GM23338 (cell line): Measurements from ENCODE around the gene STOX2. TPM values are rescaled to one million over a fixed set of nuclear protein-coding genes. Genes with fewer than 3 reads are reported as not detected.

ENCODE experiments used
- ATAC-seq: fragments of 200-7000 bp; cut with Tn5 transposase; 3 replicates; pipeline ENCODE4 v1.9.1; 2020
- DNase-seq: peaks from one replicate; pipeline ENCODE4 v3.0.0-alpha.2; 2015; ENCODE audit warnings: low spot score
- H2AFZ ChIP-seq: fragments of 200-600 bp; sonication (generic); 2 replicates; pipeline ENCODE4 v1.8.0; 2016; ENCODE audit warnings: antibody characterized with exemption, mild to moderate bottlenecking, moderate library complexity
- H3F3A ChIP-seq: fragments of 200-600 bp; sonication (generic); replicated peaks from 2 replicates; pipeline ENCODE4 v1.8.0; 2017; ENCODE audit warnings: antibody characterized with exemption, mixed run types, low read depth
- H3K27ac ChIP-seq: fragments of 200-600 bp; sonication (generic); 2 replicates; pipeline ENCODE4 v1.6.1; 2016; ENCODE audit warnings: low read depth
- H3K27me3 ChIP-seq: fragments of 200-600 bp; sonication (generic); 2 replicates; pipeline ENCODE4 v1.8.0; 2016; ENCODE audit warnings: mild to moderate bottlenecking, mixed run types, moderate library complexity; ENCODE audit not compliant: insufficient read depth
- H3K36me3 ChIP-seq: fragments of 200-600 bp; sonication (generic); 2 replicates; pipeline ENCODE4 v1.8.0; 2016; ENCODE audit warnings: mild to moderate bottlenecking; ENCODE audit not compliant: insufficient read depth
- H3K4me1 ChIP-seq: fragments of 200-600 bp; sonication (generic); 2 replicates; pipeline ENCODE4 v1.8.0; 2016; ENCODE audit warnings: mild to moderate bottlenecking, moderate library complexity; ENCODE audit not compliant: insufficient read depth
- H3K4me2 ChIP-seq: fragments of 200-600 bp; sonication (generic); 2 replicates; pipeline ENCODE4 v1.7.1; 2017; ENCODE audit warnings: mixed run types
- H3K4me3 ChIP-seq: fragments of 200-600 bp; sonication (generic); 2 replicates; pipeline ENCODE4 v1.6.1; 2016; ENCODE audit warnings: mixed run types
- H3K79me2 ChIP-seq: fragments of 200-600 bp; sonication (generic); replicated peaks from 2 replicates; pipeline ENCODE4 v1.8.0; 2017; ENCODE audit warnings: mild to moderate bottlenecking; ENCODE audit not compliant: insufficient read depth
- H3K9me2 ChIP-seq: fragments of 200-600 bp; sonication (generic); 2 replicates; pipeline ENCODE4 v1.8.0; 2017; ENCODE audit not compliant: insufficient read depth
- H4K20me1 ChIP-seq: fragments of 200-600 bp; sonication (generic); replicated peaks from 2 replicates; pipeline ENCODE4 v1.8.0; 2017; ENCODE audit warnings: mild to moderate bottlenecking; ENCODE audit not compliant: insufficient read depth
- H3K27ac Mint-ChIP-seq: 2 replicates; pipeline ENCODE4 v1.8.0; 2020; ENCODE audit warnings: inconsistent platforms, mild to moderate bottlenecking, moderate library complexity, mixed read lengths
- H3K27me3 Mint-ChIP-seq: 3 replicates; pipeline ENCODE4 v1.8.0; 2022; ENCODE audit warnings: low read depth, mild to moderate bottlenecking, moderate library complexity, mixed read lengths, inconsistent platforms; ENCODE audit not compliant: insufficient read depth, poor library complexity
- H3K36me3 Mint-ChIP-seq: 3 replicates; pipeline ENCODE4 v1.8.0; 2021; ENCODE audit warnings: low read depth, mild to moderate bottlenecking, inconsistent platforms, moderate library complexity, mixed read lengths
- H3K4me1 Mint-ChIP-seq: 3 replicates; pipeline ENCODE4 v1.8.0; 2020; ENCODE audit warnings: mild to moderate bottlenecking, inconsistent platforms, mixed read lengths
- H3K4me3 Mint-ChIP-seq: 3 replicates; pipeline ENCODE4 v1.8.0; 2021; ENCODE audit warnings: moderate library complexity, mild to moderate bottlenecking, inconsistent platforms, mixed read lengths
- H3K9me3 Mint-ChIP-seq: 3 replicates; pipeline ENCODE4 v1.8.0; 2020; ENCODE audit warnings: moderate library complexity, mild to moderate bottlenecking, inconsistent platforms, mixed read lengths
- CREB1 ChIP-seq: fragments of 250-450 bp; sonication (Bioruptor Pico); IDR thresholded peaks from 2 replicates; pipeline ENCODE4 v1.5.0; 2020; ENCODE audit warnings: low read depth, mild to moderate bottlenecking, moderate library complexity
- EZH2 ChIP-seq: fragments of 200-600 bp; sonication (generic); IDR thresholded peaks from one replicate; pipeline ENCODE4 v1.8.0; 2017; ENCODE audit warnings: antibody characterized with exemption, mild to moderate bottlenecking, low read depth; ENCODE audit not compliant: unreplicated experiment
- EZH2phosphoT487 ChIP-seq: fragments of 200-600 bp; sonication (generic); IDR thresholded peaks from one replicate; pipeline ENCODE4 v1.8.1; 2018; ENCODE audit warnings: antibody characterized with exemption; ENCODE audit not compliant: unreplicated experiment
- JUNB ChIP-seq: IDR thresholded peaks from one replicate; pipeline ENCODE4 v1.6.1; 2016; ENCODE audit warnings: antibody characterized with exemption; ENCODE audit not compliant: unreplicated experiment
- NANOG ChIP-seq: IDR thresholded peaks from 2 replicates; pipeline ENCODE4 v1.6.1; 2016; ENCODE audit warnings: antibody characterized with exemption, borderline replicate concordance
- POLR2AphosphoS5 ChIP-seq: IDR thresholded peaks from 2 replicates; pipeline ENCODE4 v1.6.1; 2016; ENCODE audit warnings: antibody characterized with exemption, low read depth
- STAT1 ChIP-seq: IDR thresholded peaks from one replicate; pipeline ENCODE4 v1.6.1; 2016; ENCODE audit warnings: antibody characterized with exemption; ENCODE audit not compliant: unreplicated experiment
- ZNF114 ChIP-seq: fragments of 250-450 bp; sonication (Bioruptor Pico); IDR thresholded peaks from 2 replicates; pipeline ENCODE4 v1.5.0; 2020; ENCODE audit warnings: mild to moderate bottlenecking, moderate library complexity
- ZNF331 ChIP-seq: fragments of 250-450 bp; sonication (Bioruptor Pico); IDR thresholded peaks from 2 replicates; pipeline ENCODE4 v1.5.0; 2020; ENCODE audit warnings: low read depth, mild to moderate bottlenecking, moderate library complexity
- polyA plus RNA-seq: library from polyadenylated mRNA; unstranded; fragments of >200 nt; fragmentation: Nextera tagmentation; extraction: Ambion mirVana; gene quantifications from 2 replicates; pipeline ENCODE4 v1.2.1, GENCODE V29; 2016
- total RNA-seq: library from RNA; depleted of rRNA; stranded (reverse); fragments of >200 nt; shearing (Covaris generic); gene quantifications from 2 replicates; pipeline ENCODE4 v1.2.3, GENCODE V29; 2014
- TF ChIP-seq, protein P1 (sequence below), 2 experiments: fragments of 200-600 bp in 1 of 2; sonication (generic) in 1 of 2; conservative IDR thresholded peaks; 2 replicates each; pipeline versions ENCODE4 v1.5.1 to v1.6.1; 2016 to 2017; ENCODE audit warnings: antibody characterized with exemption in 2 of 2, low read depth in 2 of 2, mild to moderate bottlenecking in 2 of 2, moderate library complexity in 1 of 2
- TF ChIP-seq, protein P2 (sequence below): IDR thresholded peaks from 2 replicates; pipeline ENCODE4 v1.6.1; 2016; ENCODE audit warnings: antibody characterized with exemption
- TF ChIP-seq, protein P3 (sequence below): fragments of 250-450 bp; sonication (Bioruptor Pico); IDR thresholded peaks from 2 replicates; pipeline ENCODE4 v1.5.0; 2020; ENCODE audit warnings: mild to moderate bottlenecking, moderate library complexity
- TF ChIP-seq, protein P4 (sequence below): IDR thresholded peaks from one replicate; pipeline ENCODE4 v1.6.1; 2018; ENCODE audit warnings: antibody characterized with exemption; ENCODE audit not compliant: unreplicated experiment

STOX2 gene
- total and polyA plus RNA-seq, 2 experiments from 2014 or later, result 19.8 to 20.6 TPM

DNA sequence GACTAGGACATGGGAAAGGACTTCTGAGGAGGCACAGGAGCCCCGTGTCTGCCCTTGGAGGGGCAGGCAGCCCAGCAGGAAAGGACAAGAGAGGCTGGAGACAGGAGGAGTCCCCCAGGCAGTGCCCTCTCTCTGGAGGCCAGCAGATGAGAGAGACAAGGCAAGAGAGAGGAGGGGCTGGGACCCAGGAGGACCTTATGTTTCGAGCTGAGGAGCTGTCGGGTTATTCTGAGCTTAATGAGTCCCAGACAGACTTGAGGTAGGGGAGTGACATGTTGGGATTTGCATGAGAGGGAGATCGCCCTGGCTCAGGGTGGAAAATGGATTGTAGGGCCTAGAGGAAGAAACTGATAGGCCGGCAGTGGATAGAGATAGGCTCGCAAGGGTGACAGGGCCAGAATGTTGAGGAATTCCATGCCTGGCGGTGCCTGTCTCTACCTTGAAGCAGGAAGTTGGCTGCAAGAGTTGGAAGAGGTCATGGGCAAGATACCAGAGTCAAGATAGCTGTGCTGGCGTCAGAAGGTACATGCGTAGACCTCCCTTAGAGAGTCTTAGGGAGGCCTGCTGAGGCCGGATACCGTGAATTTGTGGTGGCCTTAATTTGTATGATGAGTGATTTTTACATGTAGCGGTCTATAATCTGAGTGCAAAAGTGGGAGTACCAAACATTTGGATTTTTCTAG, 19.4 kb downstream of the STOX2 start:
- Histone ChIP-seq H3K4me3 (no peak overlapping the region), H2AFZ (no peak overlapping the region), H3K27ac (no peak overlapping the region), H4K20me1 (peaks cover 11% of the 10 kb centered on the region; the same call in 1 of the 2 replicates), H3K27me3 (no peaks in the 10 kb centered on the region), H3K79me2 (peaks cover 96% of the 10 kb centered on the region), H3F3A (no peaks in the 10 kb centered on the region), H3K4me2 (no peak overlapping the region), H3K4me1 (peaks cover 15% of the 10 kb centered on the region), H3K36me3 (no peaks in the 10 kb centered on the region), H3K9me2 (no peaks in the 10 kb centered on the region)
- Mint-ChIP-seq H3K36me3 (peaks cover 23% of the 10 kb centered on the region; the same call in 2 of the 3 replicates), H3K27ac (no peak overlapping the region), H3K9me3 (no peaks in the 10 kb centered on the region), H3K27me3 (no peaks in the 10 kb centered on the region), H3K4me3 (no peak overlapping the region), H3K4me1 (peaks cover 31% of the 10 kb centered on the region)
- no peak for TF ChIP-seq ZNF114 (CRISPR knock-in tag)
- TF ChIP-seq EZH2, result no peak
- TF ChIP-seq EZH2phosphoT487, result no peak
- no peak for TF ChIP-seq JUNB
- TF ChIP-seq, protein P1, sequence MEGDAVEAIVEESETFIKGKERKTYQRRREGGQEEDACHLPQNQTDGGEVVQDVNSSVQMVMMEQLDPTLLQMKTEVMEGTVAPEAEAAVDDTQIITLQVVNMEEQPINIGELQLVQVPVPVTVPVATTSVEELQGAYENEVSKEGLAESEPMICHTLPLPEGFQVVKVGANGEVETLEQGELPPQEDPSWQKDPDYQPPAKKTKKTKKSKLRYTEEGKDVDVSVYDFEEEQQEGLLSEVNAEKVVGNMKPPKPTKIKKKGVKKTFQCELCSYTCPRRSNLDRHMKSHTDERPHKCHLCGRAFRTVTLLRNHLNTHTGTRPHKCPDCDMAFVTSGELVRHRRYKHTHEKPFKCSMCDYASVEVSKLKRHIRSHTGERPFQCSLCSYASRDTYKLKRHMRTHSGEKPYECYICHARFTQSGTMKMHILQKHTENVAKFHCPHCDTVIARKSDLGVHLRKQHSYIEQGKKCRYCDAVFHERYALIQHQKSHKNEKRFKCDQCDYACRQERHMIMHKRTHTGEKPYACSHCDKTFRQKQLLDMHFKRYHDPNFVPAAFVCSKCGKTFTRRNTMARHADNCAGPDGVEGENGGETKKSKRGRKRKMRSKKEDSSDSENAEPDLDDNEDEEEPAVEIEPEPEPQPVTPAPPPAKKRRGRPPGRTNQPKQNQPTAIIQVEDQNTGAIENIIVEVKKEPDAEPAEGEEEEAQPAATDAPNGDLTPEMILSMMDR (conservative IDR thresholded peaks at IDR 0.05; ENCODE audit: low read depth in 2 of 2), result no peak
- no peak for TF ChIP-seq ZNF331 (CRISPR knock-in tag)
- no peak for TF ChIP-seq POLR2AphosphoS5
- TF ChIP-seq, protein P2, sequence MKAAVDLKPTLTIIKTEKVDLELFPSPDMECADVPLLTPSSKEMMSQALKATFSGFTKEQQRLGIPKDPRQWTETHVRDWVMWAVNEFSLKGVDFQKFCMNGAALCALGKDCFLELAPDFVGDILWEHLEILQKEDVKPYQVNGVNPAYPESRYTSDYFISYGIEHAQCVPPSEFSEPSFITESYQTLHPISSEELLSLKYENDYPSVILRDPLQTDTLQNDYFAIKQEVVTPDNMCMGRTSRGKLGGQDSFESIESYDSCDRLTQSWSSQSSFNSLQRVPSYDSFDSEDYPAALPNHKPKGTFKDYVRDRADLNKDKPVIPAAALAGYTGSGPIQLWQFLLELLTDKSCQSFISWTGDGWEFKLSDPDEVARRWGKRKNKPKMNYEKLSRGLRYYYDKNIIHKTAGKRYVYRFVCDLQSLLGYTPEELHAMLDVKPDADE, result no peak
- TF ChIP-seq NANOG, result no peak
- TF ChIP-seq, protein P3, sequence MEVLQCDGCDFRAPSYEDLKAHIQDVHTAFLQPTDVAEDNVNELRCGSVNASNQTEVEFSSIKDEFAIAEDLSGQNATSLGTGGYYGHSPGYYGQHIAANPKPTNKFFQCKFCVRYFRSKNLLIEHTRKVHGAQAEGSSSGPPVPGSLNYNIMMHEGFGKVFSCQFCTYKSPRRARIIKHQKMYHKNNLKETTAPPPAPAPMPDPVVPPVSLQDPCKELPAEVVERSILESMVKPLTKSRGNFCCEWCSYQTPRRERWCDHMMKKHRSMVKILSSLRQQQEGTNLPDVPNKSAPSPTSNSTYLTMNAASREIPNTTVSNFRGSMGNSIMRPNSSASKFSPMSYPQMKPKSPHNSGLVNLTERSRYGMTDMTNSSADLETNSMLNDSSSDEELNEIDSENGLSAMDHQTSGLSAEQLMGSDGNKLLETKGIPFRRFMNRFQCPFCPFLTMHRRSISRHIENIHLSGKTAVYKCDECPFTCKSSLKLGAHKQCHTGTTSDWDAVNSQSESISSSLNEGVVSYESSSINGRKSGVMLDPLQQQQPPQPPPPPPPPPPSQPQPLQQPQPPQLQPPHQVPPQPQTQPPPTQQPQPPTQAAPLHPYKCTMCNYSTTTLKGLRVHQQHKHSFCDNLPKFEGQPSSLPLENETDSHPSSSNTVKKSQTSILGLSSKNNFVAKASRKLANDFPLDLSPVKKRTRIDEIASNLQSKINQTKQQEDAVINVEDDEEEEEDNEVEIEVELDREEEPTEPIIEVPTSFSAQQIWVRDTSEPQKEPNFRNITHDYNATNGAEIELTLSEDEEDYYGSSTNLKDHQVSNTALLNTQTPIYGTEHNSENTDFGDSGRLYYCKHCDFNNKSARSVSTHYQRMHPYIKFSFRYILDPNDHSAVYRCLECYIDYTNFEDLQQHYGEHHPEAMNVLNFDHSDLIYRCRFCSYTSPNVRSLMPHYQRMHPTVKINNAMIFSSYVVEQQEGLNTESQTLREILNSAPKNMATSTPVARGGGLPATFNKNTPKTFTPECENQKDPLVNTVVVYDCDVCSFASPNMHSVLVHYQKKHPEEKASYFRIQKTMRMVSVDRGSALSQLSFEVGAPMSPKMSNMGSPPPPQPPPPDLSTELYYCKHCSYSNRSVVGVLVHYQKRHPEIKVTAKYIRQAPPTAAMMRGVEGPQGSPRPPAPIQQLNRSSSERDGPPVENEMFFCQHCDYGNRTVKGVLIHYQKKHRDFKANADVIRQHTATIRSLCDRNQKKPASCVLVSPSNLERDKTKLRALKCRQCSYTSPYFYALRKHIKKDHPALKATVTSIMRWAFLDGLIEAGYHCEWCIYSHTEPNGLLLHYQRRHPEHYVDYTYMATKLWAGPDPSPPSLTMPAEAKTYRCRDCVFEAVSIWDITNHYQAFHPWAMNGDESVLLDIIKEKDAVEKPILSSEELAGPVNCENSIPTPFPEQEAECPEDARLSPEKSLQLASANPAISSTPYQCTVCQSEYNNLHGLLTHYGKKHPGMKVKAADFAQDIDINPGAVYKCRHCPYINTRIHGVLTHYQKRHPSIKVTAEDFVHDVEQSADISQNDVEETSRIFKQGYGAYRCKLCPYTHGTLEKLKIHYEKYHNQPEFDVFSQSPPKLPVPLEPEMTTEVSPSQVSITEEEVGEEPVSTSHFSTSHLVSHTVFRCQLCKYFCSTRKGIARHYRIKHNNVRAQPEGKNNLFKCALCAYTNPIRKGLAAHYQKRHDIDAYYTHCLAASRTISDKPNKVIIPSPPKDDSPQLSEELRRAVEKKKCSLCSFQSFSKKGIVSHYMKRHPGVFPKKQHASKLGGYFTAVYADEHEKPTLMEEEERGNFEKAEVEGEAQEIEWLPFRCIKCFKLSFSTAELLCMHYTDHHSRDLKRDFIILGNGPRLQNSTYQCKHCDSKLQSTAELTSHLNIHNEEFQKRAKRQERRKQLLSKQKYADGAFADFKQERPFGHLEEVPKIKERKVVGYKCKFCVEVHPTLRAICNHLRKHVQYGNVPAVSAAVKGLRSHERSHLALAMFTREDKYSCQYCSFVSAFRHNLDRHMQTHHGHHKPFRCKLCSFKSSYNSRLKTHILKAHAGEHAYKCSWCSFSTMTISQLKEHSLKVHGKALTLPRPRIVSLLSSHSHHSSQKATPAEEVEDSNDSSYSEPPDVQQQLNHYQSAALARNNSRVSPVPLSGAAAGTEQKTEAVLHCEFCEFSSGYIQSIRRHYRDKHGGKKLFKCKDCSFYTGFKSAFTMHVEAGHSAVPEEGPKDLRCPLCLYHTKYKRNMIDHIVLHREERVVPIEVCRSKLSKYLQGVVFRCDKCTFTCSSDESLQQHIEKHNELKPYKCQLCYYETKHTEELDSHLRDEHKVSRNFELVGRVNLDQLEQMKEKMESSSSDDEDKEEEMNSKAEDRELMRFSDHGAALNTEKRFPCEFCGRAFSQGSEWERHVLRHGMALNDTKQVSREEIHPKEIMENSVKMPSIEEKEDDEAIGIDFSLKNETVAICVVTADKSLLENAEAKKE, result no peak
- TF ChIP-seq CREB1 (CRISPR knock-in tag), result no peak
- no peak for TF ChIP-seq STAT1
- TF ChIP-seq, protein P4, sequence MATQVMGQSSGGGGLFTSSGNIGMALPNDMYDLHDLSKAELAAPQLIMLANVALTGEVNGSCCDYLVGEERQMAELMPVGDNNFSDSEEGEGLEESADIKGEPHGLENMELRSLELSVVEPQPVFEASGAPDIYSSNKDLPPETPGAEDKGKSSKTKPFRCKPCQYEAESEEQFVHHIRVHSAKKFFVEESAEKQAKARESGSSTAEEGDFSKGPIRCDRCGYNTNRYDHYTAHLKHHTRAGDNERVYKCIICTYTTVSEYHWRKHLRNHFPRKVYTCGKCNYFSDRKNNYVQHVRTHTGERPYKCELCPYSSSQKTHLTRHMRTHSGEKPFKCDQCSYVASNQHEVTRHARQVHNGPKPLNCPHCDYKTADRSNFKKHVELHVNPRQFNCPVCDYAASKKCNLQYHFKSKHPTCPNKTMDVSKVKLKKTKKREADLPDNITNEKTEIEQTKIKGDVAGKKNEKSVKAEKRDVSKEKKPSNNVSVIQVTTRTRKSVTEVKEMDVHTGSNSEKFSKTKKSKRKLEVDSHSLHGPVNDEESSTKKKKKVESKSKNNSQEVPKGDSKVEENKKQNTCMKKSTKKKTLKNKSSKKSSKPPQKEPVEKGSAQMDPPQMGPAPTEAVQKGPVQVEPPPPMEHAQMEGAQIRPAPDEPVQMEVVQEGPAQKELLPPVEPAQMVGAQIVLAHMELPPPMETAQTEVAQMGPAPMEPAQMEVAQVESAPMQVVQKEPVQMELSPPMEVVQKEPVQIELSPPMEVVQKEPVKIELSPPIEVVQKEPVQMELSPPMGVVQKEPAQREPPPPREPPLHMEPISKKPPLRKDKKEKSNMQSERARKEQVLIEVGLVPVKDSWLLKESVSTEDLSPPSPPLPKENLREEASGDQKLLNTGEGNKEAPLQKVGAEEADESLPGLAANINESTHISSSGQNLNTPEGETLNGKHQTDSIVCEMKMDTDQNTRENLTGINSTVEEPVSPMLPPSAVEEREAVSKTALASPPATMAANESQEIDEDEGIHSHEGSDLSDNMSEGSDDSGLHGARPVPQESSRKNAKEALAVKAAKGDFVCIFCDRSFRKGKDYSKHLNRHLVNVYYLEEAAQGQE, result no peak
- DNase-seq, result no peak
- no peak for ATAC-seq
